Stimulated activated CD8-positive, alpha-beta memory T cell treated with anti-CD3 and anti-CD28 coated beads, Interleukin-7, amount 100 ng/mL, for 4 hours (primary cell): ENCODE results near the gene ACOT12.
"Not testable (repeated sequence)": the region's sequence is repeated elsewhere in the genome, so short reads cannot be mapped to it uniquely, and the experiment has no call there.

Experiments used
- DNase-seq, 2 donors: peaks; one replicate each; pipeline ENCODE4 v3.0.0-alpha.2; 2020; ENCODE audit warnings: low read depth in 2 of 2

ACOT12 gene

DNA sequence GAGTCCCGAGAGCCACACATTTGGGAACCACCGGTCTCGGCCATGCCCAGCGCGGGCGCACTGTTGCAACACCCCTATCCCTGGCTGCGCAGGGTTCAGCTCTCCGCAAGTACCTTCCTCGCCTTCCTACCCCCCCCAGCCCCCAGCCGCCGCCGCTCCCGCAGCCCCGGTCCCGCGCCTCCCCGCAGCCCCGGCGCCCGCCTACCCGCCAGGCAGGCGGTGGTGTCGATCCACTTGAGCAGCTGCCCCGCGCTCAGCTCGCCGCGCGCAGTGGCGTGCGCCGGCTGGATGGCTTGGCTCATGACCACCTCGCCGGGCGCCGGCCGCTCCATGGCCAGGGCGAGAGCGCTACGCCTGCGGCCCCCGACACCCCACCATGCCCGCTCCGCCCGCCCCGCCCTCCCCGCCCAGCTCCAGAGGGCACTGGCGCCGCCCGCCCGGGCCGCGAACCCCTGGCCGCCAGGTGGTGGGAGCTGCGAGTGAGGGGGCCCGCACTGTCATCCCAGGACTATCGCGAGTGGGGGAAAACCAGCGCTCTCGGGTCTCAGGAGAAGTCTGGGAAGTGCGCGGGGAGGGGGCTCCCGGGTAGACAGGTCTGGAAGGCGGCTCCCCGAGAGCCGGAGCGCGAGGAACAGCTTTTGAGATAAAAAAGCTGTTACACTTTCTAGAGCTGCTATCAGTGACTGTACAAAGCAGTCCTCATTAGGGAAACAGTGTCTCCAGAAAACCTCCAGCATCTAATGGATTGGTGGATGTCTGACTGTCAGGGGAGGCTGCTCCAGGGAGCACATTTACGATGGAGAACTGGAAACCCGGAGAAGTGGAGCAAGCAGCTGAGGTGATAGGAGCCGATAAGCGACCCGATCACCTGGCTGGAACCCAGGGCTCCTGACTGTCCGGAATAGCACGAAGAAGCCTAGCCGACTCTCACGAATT, at the start of gene ACOT12:
Gene ACOT12 (minus strand): TSS at position 352 of the 936 bp plus-strand sequence. CDS start 20 bp downstream, at position 332.
- no peak for DNase-seq

DNA sequence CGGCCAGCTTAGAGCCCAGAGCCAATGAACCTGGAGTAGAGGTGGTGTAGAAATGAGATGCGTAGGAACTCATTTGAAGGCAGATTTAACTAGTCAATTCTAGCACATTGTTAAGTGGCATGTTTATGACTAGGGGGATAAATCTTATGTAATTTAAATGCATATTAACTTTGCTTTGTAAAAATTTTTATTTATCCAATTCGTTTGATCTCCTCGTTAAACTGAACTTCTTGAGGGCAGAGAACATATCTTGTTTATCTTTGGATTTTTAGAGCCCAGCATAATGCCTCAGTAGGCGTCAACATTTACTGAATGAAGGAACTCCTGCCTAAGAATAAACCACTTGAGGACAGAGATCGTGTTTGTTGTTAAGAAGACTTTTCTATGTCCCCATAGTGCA, 41.1 kb upstream of the ACOT12 start:
- no peak for DNase-seq

DNA sequence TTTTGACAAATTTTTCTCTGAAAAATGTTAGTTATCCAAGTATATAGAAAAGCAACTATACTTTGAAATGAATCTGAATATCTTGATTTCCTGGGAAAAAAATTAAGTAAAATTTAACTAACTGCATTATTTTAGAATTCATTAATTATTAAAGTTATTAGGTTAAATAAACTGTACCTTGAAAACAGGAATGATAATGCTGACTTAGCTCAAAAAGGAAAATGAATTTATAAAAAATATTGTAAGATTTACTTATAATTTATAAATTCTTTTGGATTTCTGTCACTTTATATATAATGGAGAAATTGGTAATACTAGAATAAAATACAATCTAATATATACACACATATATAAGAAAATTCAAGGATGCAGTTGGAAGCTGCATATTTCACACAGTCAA, 36.1 kb upstream of the ACOT12 start:
- DNase-seq = no peak

DNA sequence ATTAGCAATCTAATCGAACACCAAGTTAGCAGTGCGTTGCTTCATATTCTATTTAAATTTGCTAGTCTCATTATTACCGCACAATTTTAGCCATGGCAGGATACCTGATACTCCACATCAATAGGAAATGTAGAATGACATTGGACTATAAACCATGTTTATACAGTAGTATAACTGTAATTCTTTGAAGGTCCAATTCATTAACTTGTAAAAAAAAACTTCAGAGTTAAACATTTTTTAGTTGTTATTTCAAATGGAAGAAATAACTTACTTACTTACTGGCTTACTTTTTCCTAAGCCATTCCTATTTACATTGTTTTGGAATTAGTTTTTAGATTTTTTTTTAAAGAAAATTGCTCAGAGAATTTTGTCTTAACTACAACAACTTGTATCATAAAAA, 35.4 kb upstream of the ACOT12 start:
- no peak for DNase-seq

DNA sequence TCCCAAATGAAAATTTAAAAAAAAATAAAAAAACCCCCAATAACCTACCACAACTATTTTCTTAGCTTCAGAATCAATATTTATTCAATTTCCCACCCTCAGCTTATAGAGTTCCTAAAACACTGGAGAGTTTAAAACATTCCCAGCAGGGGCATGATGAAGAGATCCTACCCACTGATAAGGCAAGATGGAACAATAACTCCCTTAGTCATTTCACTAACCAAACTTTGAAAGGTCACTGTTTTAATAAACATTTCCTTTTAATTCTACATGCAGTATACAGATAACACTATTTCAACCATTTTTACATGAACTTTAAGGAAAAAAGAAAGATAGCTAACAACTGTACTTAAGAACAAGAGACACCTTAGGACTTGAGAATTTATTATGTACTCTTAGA, 34.9 kb upstream of the ACOT12 start:
- no peak for DNase-seq

DNA sequence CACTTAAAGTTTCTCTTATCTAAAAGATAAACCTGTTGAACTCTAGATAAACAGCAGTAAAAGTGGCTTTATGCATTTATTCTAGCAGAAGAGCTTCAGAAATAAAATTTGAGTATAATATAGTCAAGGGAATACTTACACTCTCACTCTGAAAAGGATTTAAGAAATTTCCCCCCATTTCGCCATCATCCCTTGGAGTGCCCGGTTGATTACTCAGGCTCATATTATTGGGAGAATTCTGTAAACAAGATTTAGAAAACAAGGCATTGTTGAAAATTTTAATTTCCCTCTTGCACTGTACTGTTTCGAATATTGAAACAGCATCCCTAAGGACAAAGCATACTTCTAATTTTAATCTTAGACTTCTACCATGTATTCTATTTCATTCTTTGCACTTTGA, 34.5 kb upstream of the ACOT12 start:
- DNase-seq = no peak

DNA sequence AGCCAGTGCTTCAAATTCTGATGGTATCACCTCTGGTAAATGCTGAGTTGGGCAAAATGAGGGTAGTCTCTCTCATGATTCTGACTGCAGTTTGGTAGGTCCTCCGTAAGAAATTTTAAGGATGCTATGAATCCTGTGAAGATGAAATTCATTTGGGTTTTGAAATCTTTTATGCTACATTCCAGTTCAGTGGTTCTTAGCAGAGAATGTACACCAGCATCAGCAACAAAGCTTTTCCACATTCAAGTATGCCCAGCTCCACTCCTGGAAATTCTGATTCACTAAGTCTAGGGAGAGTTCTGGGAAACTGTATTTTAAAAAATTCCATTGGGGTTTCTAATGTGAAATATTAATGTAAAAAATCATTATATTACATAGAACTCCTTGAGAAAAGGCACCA, 33.6 kb upstream of the ACOT12 start:
- DNase-seq = no peak

DNA sequence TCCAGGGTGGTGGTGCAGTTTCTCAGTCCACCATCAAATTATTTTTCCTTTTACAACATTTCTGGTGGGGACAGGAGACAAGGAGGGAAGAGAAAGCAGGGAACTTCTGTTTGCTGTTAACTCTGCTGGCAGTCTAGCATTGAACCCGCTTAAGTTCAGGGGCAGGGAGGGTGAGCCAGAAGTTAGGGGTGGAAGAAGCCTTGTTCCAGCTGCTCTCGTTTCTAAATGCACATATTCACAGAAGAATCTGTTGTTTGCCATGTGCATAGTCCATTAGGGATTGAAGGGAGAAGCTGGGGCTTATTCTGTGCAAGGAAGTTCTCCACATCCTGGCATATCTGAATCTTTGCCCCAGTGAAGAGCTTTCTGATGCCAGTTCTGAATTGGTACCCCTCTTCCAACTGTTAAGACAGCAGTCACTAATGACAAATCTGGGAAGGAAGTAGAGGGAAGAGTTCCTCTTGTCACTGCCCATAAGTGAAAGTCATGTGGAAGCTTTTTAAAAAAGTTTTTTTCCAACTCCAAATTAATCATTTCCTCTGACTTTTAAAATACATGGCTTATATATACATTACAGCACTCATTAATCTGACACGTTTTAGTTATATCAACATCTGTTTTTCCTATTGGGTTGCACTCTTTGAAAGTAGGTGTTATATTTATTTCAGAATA, 32.6 kb upstream of the ACOT12 start:
- no peak for DNase-seq

DNA sequence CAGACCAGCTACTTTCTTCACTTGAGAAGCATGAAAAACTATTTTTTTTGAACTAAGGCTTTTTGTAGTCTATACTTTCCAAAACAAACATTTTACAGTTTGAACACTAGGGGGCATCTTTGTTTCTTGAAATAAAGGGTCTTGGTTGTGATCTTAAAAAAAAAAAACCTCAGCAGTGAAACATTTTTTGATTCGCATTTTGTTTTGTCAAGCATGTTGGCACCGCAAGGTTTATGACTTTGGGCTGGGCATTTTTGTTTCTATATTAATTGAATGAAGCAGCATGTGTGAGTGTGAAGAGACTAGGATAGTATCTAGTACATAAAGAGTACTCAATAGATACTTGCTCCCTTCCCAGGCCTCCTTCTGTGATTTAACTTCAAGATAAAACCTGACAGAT, 31.6 kb upstream of the ACOT12 start:
- DNase-seq = no peak

DNA sequence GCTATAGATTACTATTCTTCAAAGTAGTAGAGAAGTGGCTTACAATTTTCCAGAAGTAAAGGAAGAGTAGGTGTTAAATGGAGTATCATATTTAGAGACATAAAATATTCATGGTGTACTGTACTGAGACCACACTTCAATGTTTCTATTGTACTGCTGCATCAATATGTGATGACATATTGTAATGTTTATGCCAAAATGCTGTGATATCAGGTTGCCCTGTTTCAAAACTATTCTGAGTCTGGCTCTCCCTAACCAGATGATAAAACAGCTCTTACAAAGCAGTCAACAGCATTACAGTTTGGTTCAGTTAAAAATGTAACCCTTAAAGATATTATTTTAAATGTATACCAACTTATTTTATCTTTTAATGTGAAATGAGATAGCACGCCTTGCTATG, 30.8 kb upstream of the ACOT12 start:
- no peak for DNase-seq

DNA sequence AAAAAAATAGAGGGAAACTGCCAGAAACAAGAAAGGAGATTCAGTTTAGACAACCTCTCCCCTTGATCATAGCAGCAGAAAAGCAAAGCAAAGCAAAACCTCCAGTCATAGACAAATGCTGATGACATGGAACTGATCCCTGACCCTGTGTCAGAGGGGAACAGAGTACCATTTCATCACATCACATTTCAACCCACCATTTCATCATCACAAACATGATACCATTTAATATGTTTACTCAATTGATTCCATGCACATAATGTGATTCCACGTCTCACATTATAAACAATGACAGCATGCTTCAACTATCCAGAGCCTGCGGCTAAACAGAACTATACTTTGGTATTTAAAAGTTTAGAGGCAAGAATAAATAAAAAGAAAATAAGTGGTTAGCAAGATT, 28.7 kb upstream of the ACOT12 start:
- no peak for DNase-seq

DNA sequence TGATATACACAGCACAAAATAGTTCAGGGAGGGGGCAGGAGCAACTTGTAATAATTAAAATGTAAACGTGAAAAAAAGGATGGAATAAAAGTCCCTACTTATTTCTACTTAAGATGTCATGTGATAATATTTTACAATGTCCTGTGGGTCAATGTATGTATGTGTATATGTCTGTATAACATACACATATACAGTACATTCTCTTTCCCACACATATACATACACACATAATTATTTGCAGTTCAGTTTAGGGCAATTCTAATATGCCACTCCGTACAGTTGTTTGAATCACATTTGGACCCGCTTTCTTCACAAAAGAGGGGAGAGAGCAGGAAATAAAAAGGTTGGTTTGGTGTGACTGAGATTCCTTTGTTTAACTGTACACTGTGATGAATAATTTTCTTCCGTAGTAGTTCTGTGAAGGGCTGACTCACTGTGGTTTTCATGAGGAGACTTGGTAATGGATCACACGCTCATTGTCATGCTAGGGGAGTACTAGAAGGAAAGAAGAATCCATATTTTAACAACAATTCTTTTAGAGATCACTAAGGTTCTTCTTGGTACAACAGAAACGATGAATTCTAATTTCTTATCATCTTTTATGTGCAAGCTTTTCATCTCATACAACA, 26.2 kb upstream of the ACOT12 start:
- no peak for DNase-seq

DNA sequence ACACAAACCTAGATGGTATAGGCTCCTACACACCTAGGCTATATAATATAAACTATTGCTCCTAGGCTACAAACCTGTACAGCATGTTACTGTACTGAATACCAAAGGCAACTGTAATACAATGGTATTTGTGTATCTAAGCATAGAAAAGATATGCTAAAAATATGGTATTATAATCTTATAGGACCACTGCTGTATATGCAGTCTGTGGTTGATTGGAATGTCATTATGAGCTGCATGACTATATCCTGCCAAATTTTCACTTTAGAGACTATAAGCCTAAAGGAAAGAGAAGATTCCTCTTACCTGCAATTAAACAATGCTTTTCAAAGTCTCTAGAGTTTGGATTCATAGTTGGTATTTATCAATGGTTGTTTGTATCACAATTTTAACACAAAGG, 24.7 kb upstream of the ACOT12 start:
- DNase-seq = no peak

DNA sequence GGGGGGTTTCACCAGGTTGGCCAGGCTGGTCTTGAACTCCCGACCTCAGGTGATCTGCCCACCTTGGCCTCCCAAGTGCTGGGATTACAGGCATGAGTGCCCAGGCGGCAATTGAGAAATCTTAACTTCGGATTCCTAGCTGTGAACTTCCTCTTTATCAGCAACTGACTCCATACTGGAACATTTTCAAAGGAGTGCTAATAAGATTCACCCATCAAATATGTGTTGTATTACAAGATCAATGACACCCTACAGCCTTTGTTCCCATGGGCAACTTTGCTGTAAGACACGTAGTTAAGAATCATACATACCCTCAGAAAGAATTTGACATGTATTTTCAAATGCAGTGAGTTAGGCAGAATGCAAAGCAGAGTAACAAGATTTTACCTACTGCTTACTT, 23.1 kb upstream of the ACOT12 start:
- DNase-seq = no peak

DNA sequence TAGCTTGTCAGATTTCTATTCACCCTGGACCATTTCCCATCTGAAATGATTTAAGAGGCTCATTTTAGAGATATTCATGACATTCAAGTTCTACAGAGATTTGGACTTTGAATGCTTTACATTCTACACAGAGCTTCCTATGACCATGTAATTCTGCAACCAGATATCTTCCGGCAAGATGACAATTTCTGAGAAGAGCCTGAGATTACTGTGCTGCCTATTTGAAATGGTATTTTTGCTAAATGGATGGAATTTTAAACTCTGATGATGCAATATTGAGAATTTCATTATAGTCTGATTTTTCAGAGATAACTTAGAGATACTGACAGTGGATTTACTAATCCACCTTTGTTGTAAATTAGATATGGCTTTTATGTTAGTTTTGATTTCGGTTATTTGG, 16.0 kb upstream of the ACOT12 start:
- DNase-seq = no peak

DNA sequence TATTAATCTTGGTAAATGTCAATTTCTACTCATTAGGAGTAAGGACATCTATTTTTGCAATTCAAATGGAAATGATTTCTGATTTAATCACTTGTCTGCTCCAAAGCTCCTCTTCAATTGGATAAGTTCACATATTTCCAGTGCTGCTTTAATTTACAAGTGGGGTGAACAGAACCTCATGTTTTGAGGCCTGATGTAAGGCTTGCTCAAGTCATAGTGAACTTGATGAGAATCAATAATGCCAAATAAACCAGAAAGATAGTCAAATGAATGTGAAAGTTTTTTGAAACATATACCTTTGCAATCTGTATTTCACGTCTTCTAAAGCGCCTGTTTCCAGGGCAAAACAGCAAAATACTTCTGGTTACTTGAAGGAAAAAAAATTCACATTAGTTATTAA, 15.4 kb upstream of the ACOT12 start:
- DNase-seq = no peak

DNA sequence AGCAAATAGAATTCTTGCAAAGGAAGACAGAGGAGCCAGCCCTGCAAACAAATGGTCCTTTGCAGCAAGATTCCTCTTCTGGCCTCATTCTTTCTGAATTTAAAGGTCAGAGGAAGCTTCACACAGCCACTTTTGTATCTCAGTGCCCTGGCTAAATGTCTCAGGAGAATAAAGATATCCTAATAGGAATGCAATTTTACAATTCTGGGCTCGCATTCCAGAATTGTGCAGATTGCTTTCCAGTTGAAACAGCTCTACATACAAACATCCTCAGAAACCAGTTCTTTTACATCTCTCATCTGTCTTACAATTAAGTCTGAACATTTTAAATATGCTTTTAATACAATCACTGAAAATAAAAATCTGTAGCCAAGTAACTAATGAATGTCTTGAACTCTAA, 14.6 kb upstream of the ACOT12 start:
- no peak for DNase-seq

DNA sequence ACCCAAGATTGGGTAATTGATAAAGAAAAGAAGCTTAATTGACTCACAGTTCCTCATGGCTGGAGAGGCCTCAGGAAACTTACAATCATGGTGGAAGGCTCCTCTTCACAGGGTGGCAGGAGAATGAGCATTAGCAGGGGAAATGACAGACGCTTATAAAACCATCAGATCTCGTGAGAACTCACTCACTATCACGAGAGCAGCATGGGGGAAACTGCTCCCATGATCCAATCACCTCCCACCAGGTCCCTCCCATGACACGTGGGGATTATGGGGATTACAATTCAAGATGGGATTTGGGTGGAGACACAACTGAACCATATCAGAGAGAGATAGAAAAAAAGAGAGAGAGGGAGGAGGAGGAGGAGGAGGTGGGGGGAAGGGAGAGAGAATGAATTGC, 13.9 kb upstream of the ACOT12 start:
- DNase-seq = not testable (repeated sequence)

DNA sequence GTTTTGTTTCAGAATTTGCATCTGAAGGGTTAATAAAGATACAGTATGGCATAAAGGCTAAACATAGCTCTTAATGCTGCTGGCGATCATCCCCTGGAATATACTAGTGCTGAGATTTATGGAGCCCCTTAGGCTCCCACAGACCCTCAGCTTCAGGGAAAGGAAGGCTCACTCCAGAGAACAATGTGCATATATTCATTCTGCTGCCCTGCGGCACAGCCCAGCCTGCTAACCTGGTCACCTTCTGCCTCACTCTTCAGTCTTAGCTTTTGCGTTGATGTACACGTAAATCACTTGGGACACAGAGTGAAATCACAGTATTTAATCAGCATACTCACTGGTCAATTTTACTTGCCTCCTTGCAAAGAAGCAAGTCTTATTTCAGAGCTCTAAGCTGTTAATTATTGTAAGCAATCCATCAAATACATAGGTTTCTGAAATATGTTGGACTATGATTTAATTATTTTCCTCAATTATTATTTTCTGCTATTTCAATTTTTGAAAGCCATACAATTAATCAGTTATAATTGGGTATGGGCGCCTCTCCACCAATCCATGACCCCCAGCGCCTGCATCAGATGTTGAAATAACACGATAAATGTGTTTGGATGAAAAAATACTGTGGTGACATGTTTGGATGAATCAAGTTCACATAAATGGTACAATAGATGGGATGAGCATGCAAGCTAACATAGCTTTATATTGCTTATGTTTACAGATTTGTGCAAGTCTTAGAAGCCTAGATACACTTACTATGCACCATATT, 11.4 kb upstream of the ACOT12 start:
- DNase-seq = no peak

DNA sequence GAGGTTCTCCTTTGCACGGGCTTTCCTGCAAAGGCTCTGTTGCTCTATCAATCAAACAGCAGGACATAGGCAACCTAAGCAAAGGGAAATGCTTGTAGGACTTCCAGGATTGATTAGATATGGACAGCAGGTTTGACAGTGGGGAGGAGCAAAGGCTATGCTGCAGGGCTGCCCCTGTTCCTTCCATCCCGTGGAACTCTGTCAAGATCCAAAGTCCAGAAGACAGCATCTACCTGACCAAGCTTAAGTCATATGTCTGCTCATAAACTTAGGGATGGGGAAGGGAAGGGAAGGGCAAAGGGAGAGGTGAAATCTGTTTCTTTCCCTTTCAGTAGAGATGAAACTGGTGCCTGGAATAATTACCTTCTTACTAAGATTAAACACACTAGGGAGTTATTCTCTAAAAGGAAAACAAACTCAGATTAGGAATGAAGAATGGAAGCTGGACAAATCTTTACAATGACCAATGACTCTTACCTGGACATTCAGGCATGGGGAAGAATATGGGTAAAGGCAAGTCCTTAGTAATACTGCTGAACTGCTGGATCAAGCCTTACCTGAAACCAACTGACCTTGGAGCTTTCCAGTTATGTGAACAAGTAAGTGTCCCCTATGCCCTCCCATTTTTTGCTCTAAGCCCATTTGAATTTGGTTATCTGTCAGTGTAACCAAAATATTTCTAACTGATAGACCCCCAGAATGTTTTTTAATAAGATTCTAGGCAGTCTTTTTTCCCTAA, 8.4 kb upstream of the ACOT12 start:
- no peak for DNase-seq

DNA sequence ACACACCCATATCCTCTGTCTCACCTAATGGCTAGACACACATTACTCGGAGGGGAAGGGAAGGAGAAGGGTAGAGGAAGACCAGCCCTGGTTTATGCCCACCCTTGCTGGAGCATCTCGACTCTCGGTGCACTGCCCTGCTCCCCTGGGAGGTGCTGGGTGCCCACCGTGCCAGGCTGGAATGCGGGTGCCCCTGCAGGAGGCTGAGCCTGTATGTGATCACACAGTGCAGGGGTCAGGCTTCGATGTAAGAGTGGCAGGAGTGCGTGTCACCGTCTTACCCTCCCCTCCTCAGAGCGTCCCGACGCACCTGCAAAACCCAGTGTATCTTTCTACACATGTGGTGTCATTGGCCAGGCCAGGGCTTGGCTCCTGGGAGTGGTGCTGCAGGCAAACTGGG, 7.3 kb upstream of the ACOT12 start:
- no peak for DNase-seq
